H1 (cell line): ENCODE measurements around the gene CEACAM20. TPM values are rescaled to one million over a fixed set of nuclear protein-coding genes. Genes with fewer than 3 reads are reported as not detected.

Source experiments
- CHD1 ChIP-seq: IDR thresholded peaks from 2 replicates; pipeline ENCODE4 v1.6.1; 2012; ENCODE audit warnings: low read depth, low read length, improper control_type of control experiment
- CHD2 ChIP-seq: IDR thresholded peaks from 2 replicates; pipeline ENCODE4 v1.6.1; 2012; ENCODE audit warnings: low read length, improper control_type of control experiment
- CHD7 ChIP-seq: fragments of 300-600 bp; sonication (generic); IDR thresholded peaks from 2 replicates; pipeline ENCODE4 v1.7.1; 2012; ENCODE audit warnings: low read length, moderate library complexity, mild to moderate bottlenecking, inconsistent platforms; ENCODE audit not compliant: insufficient replicate concordance
- EP300 ChIP-seq, 2 experiments: IDR thresholded peaks; 1 replicate in 1 of 2; 2 replicates in 1 of 2; pipeline ENCODE4 v1.6.1; 2011 to 2012; ENCODE audit warnings: low read depth in 2 of 2, low read length in 2 of 2, mild to moderate bottlenecking in 2 of 2, borderline replicate concordance in 1 of 2, inconsistent platforms in 1 of 2, moderate library complexity in 1 of 2
- SP1 ChIP-seq: IDR thresholded peaks from 2 replicates; pipeline ENCODE4 v1.6.1; 2011; ENCODE audit warnings: low read depth, low read length
- SP4 ChIP-seq: IDR thresholded peaks from 2 replicates; pipeline ENCODE4 v1.6.1; 2012; ENCODE audit warnings: low read length, inconsistent platforms
- ZNF274 ChIP-seq: IDR thresholded peaks from 2 replicates; pipeline ENCODE4 v1.7.0; 2012; ENCODE audit warnings: low read length, borderline replicate concordance; ENCODE audit errors: extremely low read depth
- polyA plus RNA-seq, 7 experiments: library from polyadenylated mRNA; depleted of rRNA in 3 of 7; stranded (reverse) in 5 of 7; unstranded in 2 of 7; fragments of >200 nt in 5 of 7; fragments of 200-250 nt in 2 of 7; gene quantifications; 1 replicate in 5 of 7; 2 replicates in 1 of 7; 4 replicates in 1 of 7; pipeline versions ENCODE4 v1.2.1 to v1.2.3, GENCODE V29; 2011 to 2013; ENCODE audit warnings: missing spikeins in 2 of 7, mixed read lengths in 2 of 7
- total RNA-seq: library from RNA; stranded (reverse); fragmentation: NEBNext Ultra II Directional; extraction: Animal tissue kit (Norgen Biotek cat#: 25700); gene quantifications from 2 replicates; pipeline ENCODE4 v1.2.1, GENCODE V29; 2021

The CEACAM20 gene
- total and polyA plus RNA-seq, 2 of the 8 experiments (the other 6 are each of a cell fraction or from before 2014, with no cell fraction given), result not detected

- TF ChIP-seq CHD7 (no peak), SP4 (no peak), SP1 (no peak), CHD2 (peak; percentile 21; the same call in 1 of the 2 replicates), CHD1 (no peak), ZNF274 (no peak), EP300 (IDR thresholded peaks at IDR 0.05; ENCODE audit: borderline replicate concordance in 1 of 2, low read depth in 2 of 2, low read length in 2 of 2) (peak in 1 of 2 experiments; percentile 41; a peak in 1 of 3 replicates)
These were observed 29.2 kb downstream of the CEACAM20 start, which contains the start of gene ZNF180 (continued) for GRCh38 chr19:44499962-44500949.
